Mammary epithelial cell (primary cell): Measurements from ENCODE around the gene ATP8A1.

Source experiments
- EZH2 ChIP-seq: IDR thresholded peaks from 2 replicates; pipeline ENCODE4 v1.6.1; 2012; ENCODE audit warnings: low read length, inconsistent platforms, borderline replicate concordance
- TF ChIP-seq, protein P1 (sequence below), 2 donors: IDR thresholded peaks in 1 of 2; conservative IDR thresholded peaks in 1 of 2; 2 replicates each; pipeline ENCODE4 v1.5.1; 2011 to 2012; ENCODE audit warnings: inconsistent platforms in 2 of 2, low read length in 2 of 2, mild to moderate bottlenecking in 2 of 2, control low read depth in 1 of 2, low read depth in 1 of 2; ENCODE audit not compliant: insufficient read depth in 1 of 2; ENCODE audit errors: extremely low read depth in 1 of 2

- TF ChIP-seq, protein P1, sequence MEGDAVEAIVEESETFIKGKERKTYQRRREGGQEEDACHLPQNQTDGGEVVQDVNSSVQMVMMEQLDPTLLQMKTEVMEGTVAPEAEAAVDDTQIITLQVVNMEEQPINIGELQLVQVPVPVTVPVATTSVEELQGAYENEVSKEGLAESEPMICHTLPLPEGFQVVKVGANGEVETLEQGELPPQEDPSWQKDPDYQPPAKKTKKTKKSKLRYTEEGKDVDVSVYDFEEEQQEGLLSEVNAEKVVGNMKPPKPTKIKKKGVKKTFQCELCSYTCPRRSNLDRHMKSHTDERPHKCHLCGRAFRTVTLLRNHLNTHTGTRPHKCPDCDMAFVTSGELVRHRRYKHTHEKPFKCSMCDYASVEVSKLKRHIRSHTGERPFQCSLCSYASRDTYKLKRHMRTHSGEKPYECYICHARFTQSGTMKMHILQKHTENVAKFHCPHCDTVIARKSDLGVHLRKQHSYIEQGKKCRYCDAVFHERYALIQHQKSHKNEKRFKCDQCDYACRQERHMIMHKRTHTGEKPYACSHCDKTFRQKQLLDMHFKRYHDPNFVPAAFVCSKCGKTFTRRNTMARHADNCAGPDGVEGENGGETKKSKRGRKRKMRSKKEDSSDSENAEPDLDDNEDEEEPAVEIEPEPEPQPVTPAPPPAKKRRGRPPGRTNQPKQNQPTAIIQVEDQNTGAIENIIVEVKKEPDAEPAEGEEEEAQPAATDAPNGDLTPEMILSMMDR (conservative IDR thresholded peaks at IDR 0.05 in 1 of 2, IDR thresholded peaks at IDR 0.05 in 1 of 2; ENCODE audit: extremely low read depth in 1 of 2, insufficient read depth in 1 of 2, low read depth in 1 of 2, low read length in 2 of 2), result no peak
- no peak for TF ChIP-seq EZH2
Measured at GRCh38 chr4:42359711-42360110, 297.2 kb downstream of the ATP8A1 start.
